Fibroblast of lung (primary cell): ENCODE data around the gene KRTAP21-1. TPM values are rescaled to one million over a fixed set of nuclear protein-coding genes. Genes with fewer than 3 reads are reported as not detected.
"Not testable (repeated sequence)": the region's sequence is repeated elsewhere in the genome, so short reads cannot be mapped to it uniquely, and the experiment has no call there.

Source experiments
- DNase-seq, 2 donors: peaks; one replicate each; pipeline versions ENCODE4 v3.0.0 to v3.0.0-alpha.2; 2010; ENCODE audit warnings: low read depth in 2 of 2
- H2AFZ ChIP-seq: 2 replicates; pipeline ENCODE4 v1.5.1; 2012; ENCODE audit warnings: low read length, control low read depth, inconsistent platforms
- H3K27ac ChIP-seq: 2 replicates; pipeline ENCODE4 v1.5.1; 2011; ENCODE audit warnings: low read length, control low read depth; ENCODE audit not compliant: insufficient read depth
- H3K27me3 ChIP-seq: 2 replicates; pipeline ENCODE4 v1.5.1; 2011; ENCODE audit warnings: mild to moderate bottlenecking, low read length; ENCODE audit not compliant: control insufficient read depth, insufficient read depth
- H3K36me3 ChIP-seq: 2 replicates; pipeline ENCODE4 v1.5.1; 2011; ENCODE audit warnings: low read length; ENCODE audit not compliant: control insufficient read depth, insufficient read depth
- H3K4me1 ChIP-seq: 2 replicates; pipeline ENCODE4 v1.5.1; 2011; ENCODE audit warnings: low read length; ENCODE audit not compliant: control insufficient read depth, insufficient read depth; ENCODE audit errors: extremely low read depth
- H3K4me2 ChIP-seq: 2 replicates; pipeline ENCODE4 v1.5.1; 2011; ENCODE audit warnings: low read length, control low read depth; ENCODE audit not compliant: insufficient read depth; ENCODE audit errors: extremely low read depth
- H3K4me3 ChIP-seq, 4 experiments: fragments of 200-600 bp in 1 of 4; sonication (generic) in 1 of 4; replicated peaks in 1 of 4; 2 replicates each; pipeline ENCODE4 v1.5.1; 2011 to 2016; ENCODE audit warnings: low read length in 4 of 4, low read depth in 3 of 4, mild to moderate bottlenecking in 3 of 4, control low read depth in 2 of 4, inconsistent platforms in 1 of 4, mixed read lengths in 1 of 4; ENCODE audit not compliant: insufficient read depth in 1 of 4; ENCODE audit errors: control extremely low read depth in 1 of 4
- H3K79me2 ChIP-seq: 2 replicates; pipeline ENCODE4 v1.5.1; 2012; ENCODE audit warnings: mild to moderate bottlenecking, low read length, inconsistent platforms; ENCODE audit not compliant: control insufficient read depth, insufficient read depth
- H3K9ac ChIP-seq: 2 replicates; pipeline ENCODE4 v1.5.1; 2011; ENCODE audit warnings: mild to moderate bottlenecking, low read length, control low read depth; ENCODE audit not compliant: insufficient read depth
- H3K9me3 ChIP-seq: 2 replicates; pipeline ENCODE4 v1.5.1; 2012; ENCODE audit warnings: low read depth, low read length; ENCODE audit not compliant: control insufficient read depth, insufficient read depth
- H4K20me1 ChIP-seq: 2 replicates; pipeline ENCODE4 v1.5.1; 2011; ENCODE audit warnings: low read length; ENCODE audit not compliant: control insufficient read depth, insufficient read depth; ENCODE audit errors: extremely low read depth
- CTCF ChIP-seq, 2 donors: IDR thresholded peaks in 1 of 2; conservative IDR thresholded peaks in 1 of 2; 1 replicate in 1 of 2; 2 replicates in 1 of 2; pipeline ENCODE4 v1.5.1; 2011 to 2012; ENCODE audit warnings: low read length in 2 of 2, control low read depth in 1 of 2, inconsistent platforms in 1 of 2, low read depth in 1 of 2, mild to moderate bottlenecking in 1 of 2
- EZH2 ChIP-seq: IDR thresholded peaks from 2 replicates; pipeline ENCODE4 v1.5.1; 2012; ENCODE audit warnings: low read length, control low read depth, mild to moderate bottlenecking; ENCODE audit errors: missing control alignments
- polyA minus RNA-seq: library from RNA; depleted of rRNA, polyadenylated mRNA; stranded (reverse); fragments of >200 nt; gene quantifications from 2 replicates; pipeline ENCODE4 v1.2.3, GENCODE V29; 2011; ENCODE audit warnings: low replicate concordance
- polyA plus RNA-seq, 2 donors: library from polyadenylated mRNA; depleted of rRNA in 1 of 2; stranded (reverse) in 1 of 2; unstranded in 1 of 2; fragments of >200 nt; gene quantifications; 2 replicates each; pipeline ENCODE4 v1.2.1, GENCODE V29; 2011 to 2012; ENCODE audit warnings: missing spikeins in 1 of 2
- total RNA-seq: library from RNA; depleted of rRNA; stranded (reverse); fragments of >200 nt; gene quantifications from 2 replicates; pipeline ENCODE4 v1.2.1, GENCODE V29; 2014

The KRTAP21-1 gene
- total RNA-seq (not detected in 2 replicates), polyA plus RNA-seq (not detected in 2 replicates), polyA minus RNA-seq (not detected in 2 replicates)
- polyA plus RNA-seq (2012) = not detected in 2 replicates

GRCh38 chr21:30755328-30755727, at the start of gene KRTAP21-1:
Gene KRTAP21-1 (minus strand): TSS chr21:30755428. CDS start chr21:30755378, 50 bp downstream.
- H3K79me2 ChIP-seq, H3K9me3 ChIP-seq, DNase-seq, H3K27ac ChIP-seq, H3K27me3 ChIP-seq, H2AFZ ChIP-seq, H3K36me3 ChIP-seq, H3K4me3 ChIP-seq, H3K4me1 ChIP-seq, H3K9ac ChIP-seq, H4K20me1 ChIP-seq, H3K4me2 ChIP-seq: not testable (repeated sequence)

GRCh38 chr21:30800605-30801004, 45.4 kb upstream of the KRTAP21-1 start:
- no peak for TF ChIP-seq CTCF (conservative IDR thresholded peaks at IDR 0.05 in 1 of 2, IDR thresholded peaks at IDR 0.05 in 1 of 2; ENCODE audit: low read depth in 1 of 2, low read length in 2 of 2)
- Histone ChIP-seq H3K9ac (no peak overlapping the region), H3K4me3 (no peak overlapping the region), H4K20me1 (no peaks in the 10 kb centered on the region), H3K27me3 (no peaks in the 10 kb centered on the region), H2AFZ (no peak overlapping the region), H3K27ac (no peak overlapping the region), H3K4me2 (no peak overlapping the region), H3K9me3 (no peaks in the 10 kb centered on the region), H3K79me2 (no peaks in the 10 kb centered on the region), H3K36me3 (no peaks in the 10 kb centered on the region), H3K4me1 (no peaks in the 10 kb centered on the region)
- no peak for DNase-seq

- Histone ChIP-seq H3K9me3 (no peaks in the 10 kb centered on the region), H3K27me3 (no peaks in the 10 kb centered on the region), H2AFZ (no peak overlapping the region), H4K20me1 (no peaks in the 10 kb centered on the region), H3K9ac (no peak overlapping the region), H3K79me2 (no peaks in the 10 kb centered on the region), H3K4me1 (no peaks in the 10 kb centered on the region), H3K27ac (no peak overlapping the region), H3K36me3 (no peaks in the 10 kb centered on the region), H3K4me2 (no peak overlapping the region), H3K4me3 (no peak overlapping the region)
- no peak for TF ChIP-seq EZH2
- TF ChIP-seq CTCF (conservative IDR thresholded peaks at IDR 0.05 in 1 of 2, IDR thresholded peaks at IDR 0.05 in 1 of 2; ENCODE audit: low read depth in 1 of 2, low read length in 2 of 2) = no peak
- no peak for DNase-seq
These were observed 38.5 kb upstream of the KRTAP21-1 start for GRCh38 chr21:30793581-30794314.
